WTC11 (cell line): Measurements from ENCODE around the gene KAZN. TPM values are rescaled to one million over a fixed set of nuclear protein-coding genes. Genes with fewer than 3 reads are reported as not detected.

Source experiments
- ATAC-seq: fragments of 200-7000 bp; cut with Tn5 transposase; 2 replicates; pipeline ENCODE4 v1.10.0; 2021; ENCODE audit warnings: mild to moderate bottlenecking, moderate library complexity
- CTCF ChIA-PET: fragments of 300-600 bp; sonication (Branson Sonifier 250); formaldehyde crosslinking; loops from one replicate; lab custom pipeline; 2021; ENCODE audit warnings: antibody characterized with exemption; lab: Charles Lee
- POLR2A ChIA-PET: fragments of 350-600 bp; sonication (Branson Sonifier 250); formaldehyde crosslinking; loops from one replicate; lab custom pipeline; 2021; ENCODE audit warnings: antibody characterized with exemption; lab: Charles Lee
- DNase-seq: peaks from one replicate; pipeline ENCODE4 v3.0.0; 2021; ENCODE audit warnings: low spot score
- H3K27ac Mint-ChIP-seq: 2 replicates; pipeline ENCODE4 v1.8.0; 2021; ENCODE audit warnings: mixed read lengths
- H3K27me3 Mint-ChIP-seq: 2 replicates; pipeline ENCODE4 v1.8.0; 2021; ENCODE audit warnings: low read depth, mild to moderate bottlenecking, moderate library complexity, mixed read lengths
- H3K36me3 Mint-ChIP-seq: 2 replicates; pipeline ENCODE4 v1.8.0; 2021; ENCODE audit warnings: mixed read lengths
- H3K4me1 Mint-ChIP-seq: 2 replicates; pipeline ENCODE4 v1.8.0; 2022; ENCODE audit warnings: mixed read lengths
- H3K4me3 Mint-ChIP-seq: 2 replicates; pipeline ENCODE4 v1.8.0; 2021; ENCODE audit warnings: mild to moderate bottlenecking, moderate library complexity, mixed read lengths
- H3K9me3 Mint-ChIP-seq: 2 replicates; pipeline ENCODE4 v1.8.0; 2021; ENCODE audit warnings: mixed read lengths
- IRF2 ChIP-seq: sonication (generic); formaldehyde crosslinking; IDR thresholded peaks from 2 replicates; pipeline ENCODE4 v1.8.0; 2022; ENCODE audit warnings: low read depth, missing genetic modification reagents, borderline replicate concordance
- JAZF1 ChIP-seq: fragments of 250-450 bp; sonication (Bioruptor Pico); IDR thresholded peaks from 2 replicates; pipeline ENCODE4 v1.9.0; 2021; ENCODE audit warnings: moderate library complexity, mild to moderate bottlenecking, inconsistent platforms
- MYBL2 ChIP-seq: sonication (generic); formaldehyde crosslinking; IDR thresholded peaks from 2 replicates; pipeline ENCODE4 v1.8.1; 2023; ENCODE audit warnings: mild to moderate bottlenecking, moderate library complexity, missing genetic modification reagents
- NFYB ChIP-seq: sonication (generic); formaldehyde crosslinking; conservative IDR thresholded peaks from 2 replicates; pipeline ENCODE4 v1.8.0; 2022; ENCODE audit warnings: low read depth, missing genetic modification reagents
- ZNF263 ChIP-seq: sonication (generic); formaldehyde crosslinking; IDR thresholded peaks from 2 replicates; pipeline ENCODE4 v1.8.1; 2022; ENCODE audit warnings: low read depth, mild to moderate bottlenecking, moderate library complexity, missing genetic modification reagents
- ZNF423 ChIP-seq: fragments of 250-450 bp; sonication (Bioruptor Pico); IDR thresholded peaks from 2 replicates; pipeline ENCODE4 v2.1.2; 2022; ENCODE audit warnings: mild to moderate bottlenecking, moderate library complexity
- total RNA-seq: library from RNA; stranded (reverse); gene quantifications from 3 replicates; pipeline ENCODE4 v1.2.3, GENCODE V29; 2021
- TF ChIP-seq, protein P1 (sequence below): fragments of 200-600 bp; IDR thresholded peaks from 2 replicates; pipeline ENCODE4 v1.8.0; 2022; ENCODE audit warnings: antibody characterized with exemption
- TF ChIP-seq, protein P2 (sequence below): fragments of 250-450 bp; sonication (Bioruptor Pico); IDR thresholded peaks from 2 replicates; pipeline ENCODE4 v1.9.0; 2021; ENCODE audit warnings: mild to moderate bottlenecking, borderline replicate concordance
- TF ChIP-seq, protein P3 (sequence below): sonication (generic); formaldehyde crosslinking; conservative IDR thresholded peaks from 2 replicates; pipeline ENCODE4 v1.8.1; 2022; ENCODE audit warnings: mild to moderate bottlenecking, missing genetic modification reagents
- TF ChIP-seq, protein P4 (sequence below): sonication (generic); formaldehyde crosslinking; IDR thresholded peaks from 2 replicates; pipeline ENCODE4 v1.8.1; 2022; ENCODE audit warnings: mild to moderate bottlenecking, moderate library complexity, missing genetic modification reagents
- TF ChIP-seq, protein P5 (sequence below): sonication (generic); formaldehyde crosslinking; IDR thresholded peaks from 2 replicates; pipeline ENCODE4 v1.8.1; 2023; ENCODE audit warnings: mild to moderate bottlenecking, missing genetic modification reagents, borderline replicate concordance
- TF ChIP-seq, protein P6 (sequence below): fragments of 250-450 bp; sonication (Bioruptor Pico); IDR thresholded peaks from 2 replicates; pipeline ENCODE4 v1.9.0; 2021; ENCODE audit warnings: mild to moderate bottlenecking

Gene KAZN
- total RNA-seq, 1 experiment from 2014 or later: 19.9 TPM

DNA sequence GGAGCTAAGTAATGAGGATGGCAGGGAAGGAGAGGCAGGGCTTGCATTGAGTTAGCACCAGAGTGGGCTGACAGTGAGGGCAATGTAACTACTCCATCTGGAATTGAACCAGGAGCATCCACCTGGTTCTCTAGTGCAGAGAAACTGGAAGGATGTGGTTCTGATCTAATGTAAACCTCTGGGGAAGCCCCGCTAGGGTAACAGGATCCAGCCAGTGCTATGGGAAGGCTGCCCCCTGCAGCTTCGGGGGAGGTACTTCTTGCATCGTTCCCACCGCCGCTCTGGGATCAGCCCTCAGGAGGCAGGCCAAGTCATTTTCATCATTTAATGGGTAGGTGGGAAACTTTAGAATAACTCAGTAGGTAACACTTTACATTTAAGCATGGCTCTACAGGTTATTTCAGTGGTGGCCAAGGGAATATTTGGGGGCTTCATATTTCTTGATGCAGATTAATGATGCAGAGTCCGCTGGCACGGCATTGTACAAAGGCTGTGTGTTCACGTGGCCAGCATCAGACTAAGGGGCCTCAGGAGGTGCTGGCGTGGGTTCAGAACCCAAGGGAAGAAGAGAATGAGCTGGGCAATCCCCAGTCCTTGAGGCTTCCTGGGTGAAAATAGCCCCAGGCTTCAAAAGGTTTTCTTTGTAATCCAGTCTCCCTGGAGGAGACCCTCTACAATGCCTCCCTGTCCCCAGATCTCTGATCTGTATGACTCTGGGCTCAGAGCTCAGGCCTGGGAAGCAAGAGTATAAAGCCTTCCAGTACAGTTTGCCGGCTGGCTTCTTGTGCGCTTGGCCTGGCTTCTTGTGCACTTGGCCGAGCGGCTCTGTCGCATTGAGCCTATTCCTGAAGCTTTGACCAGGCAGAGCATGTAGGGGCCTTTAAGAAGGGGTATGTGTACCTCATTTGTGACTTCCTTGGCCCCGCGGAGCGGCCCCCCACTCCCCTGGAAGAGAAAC is 26.4 kb upstream of the KAZN start:
- no peak overlapping the region for H3K4me3 Mint-ChIP-seq
- no peak for TF ChIP-seq MYBL2 (CRISPR knock-in tag)
- no peak for TF ChIP-seq ZNF263 (CRISPR knock-in tag)
- TF ChIP-seq, protein P1, sequence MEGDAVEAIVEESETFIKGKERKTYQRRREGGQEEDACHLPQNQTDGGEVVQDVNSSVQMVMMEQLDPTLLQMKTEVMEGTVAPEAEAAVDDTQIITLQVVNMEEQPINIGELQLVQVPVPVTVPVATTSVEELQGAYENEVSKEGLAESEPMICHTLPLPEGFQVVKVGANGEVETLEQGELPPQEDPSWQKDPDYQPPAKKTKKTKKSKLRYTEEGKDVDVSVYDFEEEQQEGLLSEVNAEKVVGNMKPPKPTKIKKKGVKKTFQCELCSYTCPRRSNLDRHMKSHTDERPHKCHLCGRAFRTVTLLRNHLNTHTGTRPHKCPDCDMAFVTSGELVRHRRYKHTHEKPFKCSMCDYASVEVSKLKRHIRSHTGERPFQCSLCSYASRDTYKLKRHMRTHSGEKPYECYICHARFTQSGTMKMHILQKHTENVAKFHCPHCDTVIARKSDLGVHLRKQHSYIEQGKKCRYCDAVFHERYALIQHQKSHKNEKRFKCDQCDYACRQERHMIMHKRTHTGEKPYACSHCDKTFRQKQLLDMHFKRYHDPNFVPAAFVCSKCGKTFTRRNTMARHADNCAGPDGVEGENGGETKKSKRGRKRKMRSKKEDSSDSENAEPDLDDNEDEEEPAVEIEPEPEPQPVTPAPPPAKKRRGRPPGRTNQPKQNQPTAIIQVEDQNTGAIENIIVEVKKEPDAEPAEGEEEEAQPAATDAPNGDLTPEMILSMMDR: peak; percentile 67
- ATAC-seq: peak; percentile 97
- H3K9me3 Mint-ChIP-seq: peaks cover 27% of the 10 kb centered on the region
- DNase-seq: peak; percentile 79
- peaks cover 23% of the 10 kb centered on the region for H3K27me3 Mint-ChIP-seq
- H3K27ac Mint-ChIP-seq: no peak overlapping the region
- ChIA-PET POLR2A (interaction anchor here (0.5 kb wide), 1 partner anchor 1055 kb away, joined by 4 read pairs; no protein-coding TSS in a partner anchor), CTCF (interaction anchor here (0.6 to 1.8 kb wide), 15 partner anchors 9 to 606 kb away, joined by 3 to 7 read pairs (median 3); no protein-coding TSS in a partner anchor)
- peaks cover 11% of the 10 kb centered on the region for H3K4me1 Mint-ChIP-seq
- H3K36me3 Mint-ChIP-seq: no peaks in the 10 kb centered on the region

DNA sequence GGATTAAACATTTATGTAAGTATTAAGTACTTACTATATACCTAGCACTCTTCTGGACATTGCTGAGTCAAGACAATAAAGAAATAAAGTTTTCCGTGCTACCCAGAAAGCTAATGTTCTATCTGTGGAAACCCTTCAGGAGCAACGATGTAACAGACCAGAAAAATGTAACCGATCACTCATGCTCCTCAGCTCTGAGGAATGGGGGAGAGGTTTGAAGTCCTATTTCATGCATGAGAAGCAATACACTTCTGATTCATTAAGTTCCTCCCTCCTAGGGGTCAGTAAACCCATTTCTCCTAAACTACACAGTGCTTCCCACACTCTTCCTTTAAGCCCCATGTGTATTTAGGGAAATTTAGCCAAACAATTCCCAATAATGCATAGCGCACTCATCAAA is 25.6 kb upstream of the KAZN start:
- Mint-ChIP-seq H3K4me1 (peaks cover 11% of the 10 kb centered on the region), H3K9me3 (peaks cover 23% of the 10 kb centered on the region)
- ATAC-seq: no peak
- TF ChIP-seq, protein P2, sequence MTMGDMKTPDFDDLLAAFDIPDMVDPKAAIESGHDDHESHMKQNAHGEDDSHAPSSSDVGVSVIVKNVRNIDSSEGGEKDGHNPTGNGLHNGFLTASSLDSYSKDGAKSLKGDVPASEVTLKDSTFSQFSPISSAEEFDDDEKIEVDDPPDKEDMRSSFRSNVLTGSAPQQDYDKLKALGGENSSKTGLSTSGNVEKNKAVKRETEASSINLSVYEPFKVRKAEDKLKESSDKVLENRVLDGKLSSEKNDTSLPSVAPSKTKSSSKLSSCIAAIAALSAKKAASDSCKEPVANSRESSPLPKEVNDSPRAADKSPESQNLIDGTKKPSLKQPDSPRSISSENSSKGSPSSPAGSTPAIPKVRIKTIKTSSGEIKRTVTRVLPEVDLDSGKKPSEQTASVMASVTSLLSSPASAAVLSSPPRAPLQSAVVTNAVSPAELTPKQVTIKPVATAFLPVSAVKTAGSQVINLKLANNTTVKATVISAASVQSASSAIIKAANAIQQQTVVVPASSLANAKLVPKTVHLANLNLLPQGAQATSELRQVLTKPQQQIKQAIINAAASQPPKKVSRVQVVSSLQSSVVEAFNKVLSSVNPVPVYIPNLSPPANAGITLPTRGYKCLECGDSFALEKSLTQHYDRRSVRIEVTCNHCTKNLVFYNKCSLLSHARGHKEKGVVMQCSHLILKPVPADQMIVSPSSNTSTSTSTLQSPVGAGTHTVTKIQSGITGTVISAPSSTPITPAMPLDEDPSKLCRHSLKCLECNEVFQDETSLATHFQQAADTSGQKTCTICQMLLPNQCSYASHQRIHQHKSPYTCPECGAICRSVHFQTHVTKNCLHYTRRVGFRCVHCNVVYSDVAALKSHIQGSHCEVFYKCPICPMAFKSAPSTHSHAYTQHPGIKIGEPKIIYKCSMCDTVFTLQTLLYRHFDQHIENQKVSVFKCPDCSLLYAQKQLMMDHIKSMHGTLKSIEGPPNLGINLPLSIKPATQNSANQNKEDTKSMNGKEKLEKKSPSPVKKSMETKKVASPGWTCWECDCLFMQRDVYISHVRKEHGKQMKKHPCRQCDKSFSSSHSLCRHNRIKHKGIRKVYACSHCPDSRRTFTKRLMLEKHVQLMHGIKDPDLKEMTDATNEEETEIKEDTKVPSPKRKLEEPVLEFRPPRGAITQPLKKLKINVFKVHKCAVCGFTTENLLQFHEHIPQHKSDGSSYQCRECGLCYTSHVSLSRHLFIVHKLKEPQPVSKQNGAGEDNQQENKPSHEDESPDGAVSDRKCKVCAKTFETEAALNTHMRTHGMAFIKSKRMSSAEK (CRISPR knock-in tag): no peak
- TF ChIP-seq, protein P3, sequence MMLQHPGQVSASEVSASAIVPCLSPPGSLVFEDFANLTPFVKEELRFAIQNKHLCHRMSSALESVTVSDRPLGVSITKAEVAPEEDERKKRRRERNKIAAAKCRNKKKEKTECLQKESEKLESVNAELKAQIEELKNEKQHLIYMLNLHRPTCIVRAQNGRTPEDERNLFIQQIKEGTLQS (CRISPR knock-in tag): no peak
- TF ChIP-seq JAZF1 (CRISPR knock-in tag): no peak
- TF ChIP-seq ZNF423 (CRISPR knock-in tag): no peak
- TF ChIP-seq, protein P4, sequence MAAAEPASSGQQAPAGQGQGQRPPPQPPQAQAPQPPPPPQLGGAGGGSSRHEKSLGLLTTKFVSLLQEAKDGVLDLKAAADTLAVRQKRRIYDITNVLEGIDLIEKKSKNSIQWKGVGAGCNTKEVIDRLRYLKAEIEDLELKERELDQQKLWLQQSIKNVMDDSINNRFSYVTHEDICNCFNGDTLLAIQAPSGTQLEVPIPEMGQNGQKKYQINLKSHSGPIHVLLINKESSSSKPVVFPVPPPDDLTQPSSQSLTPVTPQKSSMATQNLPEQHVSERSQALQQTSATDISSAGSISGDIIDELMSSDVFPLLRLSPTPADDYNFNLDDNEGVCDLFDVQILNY (CRISPR knock-in tag): no peak
- TF ChIP-seq, protein P5, sequence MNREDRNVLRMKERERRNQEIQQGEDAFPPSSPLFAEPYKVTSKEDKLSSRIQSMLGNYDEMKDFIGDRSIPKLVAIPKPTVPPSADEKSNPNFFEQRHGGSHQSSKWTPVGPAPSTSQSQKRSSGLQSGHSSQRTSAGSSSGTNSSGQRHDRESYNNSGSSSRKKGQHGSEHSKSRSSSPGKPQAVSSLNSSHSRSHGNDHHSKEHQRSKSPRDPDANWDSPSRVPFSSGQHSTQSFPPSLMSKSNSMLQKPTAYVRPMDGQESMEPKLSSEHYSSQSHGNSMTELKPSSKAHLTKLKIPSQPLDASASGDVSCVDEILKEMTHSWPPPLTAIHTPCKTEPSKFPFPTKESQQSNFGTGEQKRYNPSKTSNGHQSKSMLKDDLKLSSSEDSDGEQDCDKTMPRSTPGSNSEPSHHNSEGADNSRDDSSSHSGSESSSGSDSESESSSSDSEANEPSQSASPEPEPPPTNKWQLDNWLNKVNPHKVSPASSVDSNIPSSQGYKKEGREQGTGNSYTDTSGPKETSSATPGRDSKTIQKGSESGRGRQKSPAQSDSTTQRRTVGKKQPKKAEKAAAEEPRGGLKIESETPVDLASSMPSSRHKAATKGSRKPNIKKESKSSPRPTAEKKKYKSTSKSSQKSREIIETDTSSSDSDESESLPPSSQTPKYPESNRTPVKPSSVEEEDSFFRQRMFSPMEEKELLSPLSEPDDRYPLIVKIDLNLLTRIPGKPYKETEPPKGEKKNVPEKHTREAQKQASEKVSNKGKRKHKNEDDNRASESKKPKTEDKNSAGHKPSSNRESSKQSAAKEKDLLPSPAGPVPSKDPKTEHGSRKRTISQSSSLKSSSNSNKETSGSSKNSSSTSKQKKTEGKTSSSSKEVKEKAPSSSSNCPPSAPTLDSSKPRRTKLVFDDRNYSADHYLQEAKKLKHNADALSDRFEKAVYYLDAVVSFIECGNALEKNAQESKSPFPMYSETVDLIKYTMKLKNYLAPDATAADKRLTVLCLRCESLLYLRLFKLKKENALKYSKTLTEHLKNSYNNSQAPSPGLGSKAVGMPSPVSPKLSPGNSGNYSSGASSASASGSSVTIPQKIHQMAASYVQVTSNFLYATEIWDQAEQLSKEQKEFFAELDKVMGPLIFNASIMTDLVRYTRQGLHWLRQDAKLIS: no peak
- TF ChIP-seq IRF2 (CRISPR knock-in tag): no peak
- TF ChIP-seq, protein P6, sequence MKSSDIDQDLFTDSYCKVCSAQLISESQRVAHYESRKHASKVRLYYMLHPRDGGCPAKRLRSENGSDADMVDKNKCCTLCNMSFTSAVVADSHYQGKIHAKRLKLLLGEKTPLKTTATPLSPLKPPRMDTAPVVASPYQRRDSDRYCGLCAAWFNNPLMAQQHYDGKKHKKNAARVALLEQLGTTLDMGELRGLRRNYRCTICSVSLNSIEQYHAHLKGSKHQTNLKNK (CRISPR knock-in tag): no peak
- TF ChIP-seq NFYB (CRISPR knock-in tag): no peak
- TF ChIP-seq, all 79 proteins: peak for 0
- ChIA-PET CTCF (interaction anchor here (0.6 to 1.8 kb wide), 4 partner anchors 137 to 517 kb away, joined by 3 to 7 read pairs (median 6); no protein-coding TSS in a partner anchor), POLR2A (no interaction called here)
- H3K27ac Mint-ChIP-seq: no peak overlapping the region
- no peak for DNase-seq
- H3K36me3 Mint-ChIP-seq: no peaks in the 10 kb centered on the region
- no peak overlapping the region for H3K4me3 Mint-ChIP-seq
- peaks cover 23% of the 10 kb centered on the region for H3K27me3 Mint-ChIP-seq
